ENCODE results near the gene GNA12. TPM values are rescaled to one million over a fixed set of nuclear protein-coding genes. Genes with fewer than 3 reads are reported as not detected.
A peak's percentile ranks its signal among the peaks of the same experiment; 100 is the strongest.

GNA12 gene
- polyA plus RNA-seq, 1 donor: 41.0 TPM

DNA sequence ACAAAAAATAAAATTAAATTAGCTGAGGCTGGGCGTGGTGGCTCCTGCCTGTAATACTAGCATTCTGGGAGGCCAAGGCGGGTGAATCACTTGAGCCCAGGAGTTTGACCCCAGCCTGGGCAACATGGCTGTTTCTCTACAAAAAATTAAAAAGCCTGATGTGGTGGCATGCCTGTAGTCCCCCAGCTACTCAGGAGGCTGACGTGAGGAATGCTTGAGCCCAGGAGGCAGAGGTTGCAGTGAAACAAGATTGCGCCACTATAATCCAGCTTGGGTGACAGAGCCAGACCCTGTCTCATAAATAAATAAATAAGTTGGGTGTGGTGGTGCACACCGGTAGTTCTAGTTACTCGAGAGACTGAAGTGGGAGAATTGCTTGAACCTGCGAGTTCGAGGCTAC lies 65.1 kb downstream of the GNA12 start:
- no peak for DNase-seq

GRCh38 chr7:2777898-2778535 lies 66.1 kb downstream of the GNA12 start:
- no peak for DNase-seq

DNA sequence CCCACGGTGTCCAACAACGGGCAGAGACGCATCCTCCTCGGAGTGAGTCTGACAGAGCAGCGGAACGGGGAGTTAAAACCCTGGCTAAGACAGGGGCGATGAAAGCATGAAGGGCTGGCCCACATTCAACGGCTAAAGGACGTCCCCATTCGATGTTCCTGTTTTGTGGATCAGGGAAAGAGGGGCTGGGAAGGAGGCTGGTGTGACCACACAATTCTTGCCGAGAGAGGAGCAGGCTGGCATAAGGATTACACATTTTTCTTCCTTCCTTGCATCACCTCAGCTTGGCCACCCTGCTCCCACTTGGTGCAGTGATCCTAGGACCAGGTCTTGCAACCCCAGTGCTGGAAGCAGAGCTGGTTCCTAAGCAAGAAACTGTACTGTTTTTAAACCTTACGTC lies 67.7 kb downstream of the GNA12 start:
- DNase-seq: no peak

DNA sequence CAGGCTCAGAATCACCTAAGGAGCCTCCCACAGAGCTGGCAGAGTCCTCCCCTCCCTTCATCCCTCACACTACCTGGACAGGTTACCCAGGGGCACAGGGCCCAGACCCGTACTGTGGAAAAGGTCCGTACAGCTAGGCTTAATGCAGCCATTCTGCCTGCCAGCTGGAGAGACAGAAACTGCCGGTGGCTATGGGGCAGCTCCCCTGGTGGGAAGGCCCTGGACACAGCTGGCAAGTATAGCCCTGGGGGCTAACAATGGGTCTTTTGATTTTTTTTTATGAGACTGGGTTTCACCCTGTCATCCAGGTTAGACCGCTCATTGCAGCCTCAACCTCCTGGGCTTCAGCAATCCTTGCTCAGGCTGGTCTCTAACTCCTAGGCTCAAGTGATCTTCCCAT lies 68.3 kb downstream of the GNA12 start:
- no peak for DNase-seq

GRCh38 chr7:2775376-2775775 lies 68.7 kb downstream of the GNA12 start:
- DNase-seq: no peak

GRCh38 chr7:2774935-2775334 lies 69.2 kb downstream of the GNA12 start:
- DNase-seq: no peak

GRCh38 chr7:2774280-2774679 lies 69.8 kb downstream of the GNA12 start:
- no peak for DNase-seq

DNA sequence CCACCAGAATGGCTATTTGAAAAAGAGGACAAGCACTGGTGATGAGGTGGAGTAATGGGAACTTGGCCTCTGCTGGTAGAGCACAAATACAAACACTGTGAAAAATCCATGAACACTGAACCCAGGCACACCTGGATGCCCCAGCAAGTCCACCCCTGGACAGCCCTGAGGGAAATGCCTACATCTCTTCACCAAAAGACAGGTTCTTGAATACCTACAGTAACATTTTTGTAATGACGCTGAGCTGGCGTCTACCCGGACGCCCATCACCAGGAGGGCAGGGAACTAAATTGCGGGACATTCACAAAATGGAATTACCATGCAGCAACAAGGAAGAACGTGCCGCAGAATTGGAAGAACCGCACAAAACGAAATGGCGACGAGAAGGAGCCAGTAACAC lies 70.5 kb downstream of the GNA12 start:
- DNase-seq: no peak

DNA sequence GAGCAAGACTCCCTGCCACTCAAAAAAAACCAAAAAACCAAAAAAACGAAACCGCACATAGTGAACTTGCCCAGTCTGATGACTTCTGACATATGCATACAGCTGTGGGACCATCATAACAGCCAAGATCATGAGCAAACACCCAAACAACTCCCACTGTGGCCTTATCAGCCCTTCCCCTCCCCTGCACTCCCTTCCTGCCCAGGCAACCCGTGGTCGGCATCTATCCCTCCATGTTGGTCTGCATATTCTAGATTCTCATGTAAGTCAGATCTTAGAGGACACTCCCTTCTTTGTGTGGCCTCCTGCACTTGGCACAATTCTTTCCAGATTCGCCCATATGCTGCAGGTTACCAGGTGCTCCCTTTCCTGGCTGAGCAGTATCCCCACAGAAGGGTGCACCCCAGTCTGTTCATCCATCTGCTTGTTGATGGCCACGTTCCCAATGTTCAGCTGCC lies 72.8 kb downstream of the GNA12 start:
- no peak for DNase-seq

DNA sequence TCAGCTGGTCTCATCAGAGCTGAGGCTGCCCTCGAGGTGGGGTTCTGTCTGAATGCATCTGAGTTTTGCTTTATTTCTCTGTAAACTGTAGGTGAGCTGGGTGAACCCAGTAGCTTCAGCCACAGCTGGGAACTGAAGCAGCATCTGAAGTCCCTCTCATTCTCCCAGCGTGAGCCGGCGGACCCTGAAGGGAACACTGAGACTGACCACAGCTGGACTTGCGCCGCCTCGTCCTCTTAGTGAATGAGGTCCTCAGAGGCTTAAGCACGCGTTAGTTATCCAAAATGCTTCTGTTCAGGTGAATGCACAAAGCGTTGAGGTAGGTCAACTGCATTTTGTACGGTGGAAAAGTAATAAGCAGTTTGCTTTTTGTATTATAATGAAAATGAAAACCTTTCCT lies 79.5 kb downstream of the GNA12 start:
- DNase-seq: no peak

DNA sequence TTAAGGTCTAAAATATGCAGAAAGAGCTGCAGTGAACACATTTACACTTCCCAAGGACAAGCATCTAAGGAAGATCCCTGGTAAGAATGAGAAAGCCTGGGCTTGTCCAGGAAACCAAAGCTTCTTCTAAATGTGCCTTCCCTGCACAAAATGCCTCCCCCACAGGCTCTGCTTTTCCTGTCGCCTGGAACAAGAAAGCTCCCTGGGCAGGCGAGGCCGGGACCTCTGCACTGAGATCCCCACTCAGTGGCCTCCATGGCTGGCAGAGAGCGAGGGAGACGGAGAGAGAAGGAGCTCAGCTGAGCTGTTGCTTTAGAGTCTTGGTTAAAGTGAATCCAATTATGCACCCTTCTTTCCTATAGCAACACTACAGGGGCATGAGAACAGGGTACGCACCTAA lies 80.5 kb downstream of the GNA12 start:
- DNase-seq: no peak

GRCh38 chr7:2761801-2762497 lies 82.2 kb downstream of the GNA12 start:
- no peak for DNase-seq

DNA sequence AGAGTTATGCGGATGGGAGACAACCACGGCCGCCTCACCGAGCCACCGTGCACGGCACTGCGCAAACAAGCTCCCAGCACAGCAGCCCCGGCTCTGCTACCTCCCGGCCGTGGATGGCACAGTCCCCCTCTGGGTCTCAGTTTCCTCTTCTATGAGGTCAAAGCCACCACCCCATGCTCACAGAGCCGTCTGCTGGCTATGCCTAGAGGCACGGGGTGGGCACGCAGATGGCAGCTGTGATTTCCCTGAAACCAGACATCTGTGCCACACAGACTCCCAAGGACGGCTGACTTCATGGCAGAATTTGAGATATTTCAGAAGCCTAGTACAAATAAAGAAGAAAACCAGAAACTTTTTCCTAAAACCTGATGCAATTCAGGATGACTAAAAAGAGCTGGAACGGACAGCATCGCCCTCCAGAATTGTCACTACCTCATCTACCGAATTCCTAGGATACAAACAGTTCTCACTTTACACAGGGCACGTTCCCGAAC lies 82.9 kb downstream of the GNA12 start:
- DNase-seq: no peak

- DNase-seq: peak; percentile 46
These were observed 83.8 kb downstream of the GNA12 start for GRCh38 chr7:2760098-2760889.

DNA sequence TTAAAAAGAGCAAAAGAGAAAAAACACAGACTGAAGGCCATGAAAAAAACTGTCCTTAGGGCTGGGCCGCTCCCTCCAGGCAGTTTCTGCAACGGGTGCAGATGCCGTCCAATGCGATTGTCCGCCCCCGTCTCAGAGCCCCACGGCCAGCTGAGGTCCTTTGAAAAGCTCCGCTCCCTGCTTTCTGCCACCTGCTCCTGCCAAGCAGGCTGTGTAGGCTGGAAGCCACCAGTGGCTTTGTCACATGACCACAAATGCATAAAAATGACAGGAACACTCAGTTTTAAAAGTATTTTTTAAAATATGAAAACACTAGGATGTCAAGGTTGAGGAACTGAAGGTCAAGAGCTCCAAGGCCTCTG lies 84.4 kb downstream of the GNA12 start:
- DNase-seq: no peak

GRCh38 chr7:2758673-2759616 lies 85.2 kb downstream of the GNA12 start:
- DNase-seq: no peak

DNA sequence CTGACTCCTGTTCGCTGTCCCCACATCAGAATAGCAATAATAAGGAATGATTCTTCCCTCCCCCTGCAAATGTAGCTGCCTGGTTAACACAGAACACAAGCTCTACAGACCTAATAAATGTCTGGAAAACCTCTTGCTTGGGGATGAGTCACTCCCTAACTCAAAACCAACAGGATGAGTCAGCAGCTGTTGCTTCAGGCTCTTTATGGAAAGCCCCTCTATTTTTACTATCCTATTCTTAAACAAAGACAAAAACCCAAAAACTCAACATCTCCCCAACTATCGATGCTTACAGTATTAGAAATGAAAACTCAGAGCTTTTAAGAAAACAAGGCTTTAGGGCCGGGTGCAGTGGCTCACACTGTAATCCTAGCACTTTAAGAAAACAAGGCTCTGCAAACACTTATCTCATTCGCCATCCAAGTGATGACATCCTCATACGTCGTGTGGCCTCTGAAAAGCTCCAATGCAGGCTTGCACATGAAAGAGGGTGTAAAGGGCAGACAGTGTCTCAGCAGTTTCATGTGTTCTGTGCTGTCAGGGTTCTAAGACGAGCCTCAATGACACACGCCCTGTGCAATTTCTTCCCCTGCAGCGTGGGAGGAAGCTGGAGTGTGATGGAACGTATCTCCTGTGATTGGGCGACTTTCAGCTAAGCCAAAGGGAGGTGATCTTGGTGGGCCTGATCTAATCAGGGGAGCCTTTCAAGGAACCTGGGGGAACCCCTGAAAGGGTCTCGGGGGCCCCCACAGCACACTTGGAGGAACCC lies 86.0 kb downstream of the GNA12 start:
- DNase-seq: no peak

- no peak for DNase-seq
These were observed 86.7 kb downstream of the GNA12 start for GRCh38 chr7:2757361-2757903.

- no peak for DNase-seq
These were observed 88.6 kb downstream of the GNA12 start for GRCh38 chr7:2755531-2755930.

DNA sequence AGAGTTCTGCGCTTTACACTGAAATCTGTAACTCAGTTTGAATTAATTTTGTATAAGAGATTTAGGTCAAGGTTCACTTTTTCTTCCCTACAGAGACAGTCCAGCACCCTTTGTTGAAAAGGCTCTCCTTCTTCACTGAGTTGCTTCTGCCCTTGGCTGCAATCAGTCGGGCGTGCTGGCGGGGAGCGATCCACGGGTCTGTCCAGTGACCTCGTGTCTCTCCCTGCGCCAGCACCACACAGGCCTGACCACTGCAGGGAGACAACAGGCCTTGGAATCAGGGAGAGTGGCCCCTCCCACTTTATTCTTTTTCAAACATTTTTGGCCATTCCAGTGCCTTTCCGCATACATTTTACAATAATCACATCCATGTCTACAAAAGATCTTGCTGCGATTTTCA lies 89.2 kb downstream of the GNA12 start:
- DNase-seq: no peak

DNA sequence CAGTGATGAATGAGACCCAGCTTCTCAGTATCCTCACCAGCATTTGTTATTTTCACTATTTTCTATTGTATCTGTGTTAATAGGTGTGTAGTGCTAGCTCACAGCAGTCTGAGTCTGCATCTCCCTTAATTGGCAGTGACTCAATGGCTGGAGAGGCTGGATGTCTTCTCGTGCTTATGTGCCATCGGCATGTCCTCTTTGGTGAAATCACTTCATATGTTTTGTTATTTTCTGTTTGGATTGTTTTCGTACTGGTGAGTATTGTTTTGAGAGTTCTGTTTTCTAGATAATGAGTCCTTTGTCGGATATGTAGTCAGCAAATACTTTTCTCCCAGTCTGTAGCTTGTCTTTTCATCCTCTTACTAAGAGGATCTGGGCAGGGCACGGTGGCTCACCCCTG lies 90.0 kb downstream of the GNA12 start:
- DNase-seq: no peak
